KMS-11 (cell line): ENCODE results near the gene CSMD2.

ENCODE experiments used
- H2AFZ ChIP-seq: fragments of 200-600 bp; sonication (generic); 2 replicates; pipeline ENCODE4 v1.6.1; 2016; ENCODE audit warnings: antibody characterized with exemption, mixed run types, low read depth
- H3K27ac ChIP-seq: fragments of 200-600 bp; sonication (generic); 2 replicates; pipeline ENCODE4 v1.6.1; 2016; ENCODE audit warnings: mild to moderate bottlenecking, mixed run types
- H3K27me3 ChIP-seq: fragments of 200-600 bp; sonication (generic); 2 replicates; pipeline ENCODE4 v1.6.1; 2017; ENCODE audit warnings: mild to moderate bottlenecking, low read depth, mixed run types, moderate library complexity; ENCODE audit not compliant: insufficient read depth
- H3K36me3 ChIP-seq: fragments of 200-600 bp; sonication (generic); 2 replicates; pipeline ENCODE4 v1.6.1; 2017; ENCODE audit warnings: mild to moderate bottlenecking, mixed run types; ENCODE audit not compliant: insufficient read depth
- H3K4me1 ChIP-seq: fragments of 200-600 bp; sonication (generic); 2 replicates; pipeline ENCODE4 v1.6.1; 2016; ENCODE audit warnings: mild to moderate bottlenecking, low read depth, mixed run types; ENCODE audit not compliant: poor library complexity, severe bottlenecking
- H3K4me2 ChIP-seq: fragments of 200-600 bp; sonication (generic); 2 replicates; pipeline ENCODE4 v1.7.0; 2016; ENCODE audit warnings: mild to moderate bottlenecking, mixed run types
- H3K4me3 ChIP-seq: fragments of 200-600 bp; sonication (generic); IDR thresholded peaks from 2 replicates; pipeline ENCODE4 v1.6.1; 2017; ENCODE audit warnings: low read depth, low read length, mixed read lengths; ENCODE audit not compliant: insufficient read depth
- H3K79me2 ChIP-seq: fragments of 200-600 bp; sonication (generic); 2 replicates; pipeline ENCODE4 v1.6.1; 2016; ENCODE audit warnings: low read depth, mixed run types; ENCODE audit not compliant: insufficient read depth
- H3K9ac ChIP-seq: fragments of 200-600 bp; sonication (generic); 2 replicates; pipeline ENCODE4 v1.6.1; 2016; ENCODE audit warnings: mild to moderate bottlenecking, mixed run types
- H4K20me1 ChIP-seq: fragments of 200-600 bp; sonication (generic); 2 replicates; pipeline ENCODE4 v1.6.1; 2016; ENCODE audit warnings: mild to moderate bottlenecking, mixed run types; ENCODE audit not compliant: insufficient read depth
- TF ChIP-seq, protein P1 (sequence below): fragments of 200-600 bp; sonication (generic); conservative IDR thresholded peaks from 2 replicates; pipeline ENCODE4 v1.6.1; 2017; ENCODE audit warnings: low read depth, mild to moderate bottlenecking, antibody characterized with exemption, low read length, moderate library complexity, mixed read lengths

CSMD2 gene

GRCh38 chr1:33661811-33662454, 503.1 kb downstream of the CSMD2 start:
- H2AFZ ChIP-seq: no peak overlapping the region
- no peaks in the 10 kb centered on the region; the same call in 1 of the 2 replicates for H3K27me3 ChIP-seq
- no peaks in the 10 kb centered on the region for H3K4me1 ChIP-seq
- TF ChIP-seq, protein P1, sequence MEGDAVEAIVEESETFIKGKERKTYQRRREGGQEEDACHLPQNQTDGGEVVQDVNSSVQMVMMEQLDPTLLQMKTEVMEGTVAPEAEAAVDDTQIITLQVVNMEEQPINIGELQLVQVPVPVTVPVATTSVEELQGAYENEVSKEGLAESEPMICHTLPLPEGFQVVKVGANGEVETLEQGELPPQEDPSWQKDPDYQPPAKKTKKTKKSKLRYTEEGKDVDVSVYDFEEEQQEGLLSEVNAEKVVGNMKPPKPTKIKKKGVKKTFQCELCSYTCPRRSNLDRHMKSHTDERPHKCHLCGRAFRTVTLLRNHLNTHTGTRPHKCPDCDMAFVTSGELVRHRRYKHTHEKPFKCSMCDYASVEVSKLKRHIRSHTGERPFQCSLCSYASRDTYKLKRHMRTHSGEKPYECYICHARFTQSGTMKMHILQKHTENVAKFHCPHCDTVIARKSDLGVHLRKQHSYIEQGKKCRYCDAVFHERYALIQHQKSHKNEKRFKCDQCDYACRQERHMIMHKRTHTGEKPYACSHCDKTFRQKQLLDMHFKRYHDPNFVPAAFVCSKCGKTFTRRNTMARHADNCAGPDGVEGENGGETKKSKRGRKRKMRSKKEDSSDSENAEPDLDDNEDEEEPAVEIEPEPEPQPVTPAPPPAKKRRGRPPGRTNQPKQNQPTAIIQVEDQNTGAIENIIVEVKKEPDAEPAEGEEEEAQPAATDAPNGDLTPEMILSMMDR: no peak
- H3K27ac ChIP-seq: no peak overlapping the region
- no peaks in the 10 kb centered on the region for H3K79me2 ChIP-seq
- H4K20me1 ChIP-seq: no peaks in the 10 kb centered on the region
- no peak overlapping the region for H3K4me3 ChIP-seq
- no peak overlapping the region for H3K9ac ChIP-seq
- no peak overlapping the region for H3K4me2 ChIP-seq
- no peaks in the 10 kb centered on the region for H3K36me3 ChIP-seq

DNA sequence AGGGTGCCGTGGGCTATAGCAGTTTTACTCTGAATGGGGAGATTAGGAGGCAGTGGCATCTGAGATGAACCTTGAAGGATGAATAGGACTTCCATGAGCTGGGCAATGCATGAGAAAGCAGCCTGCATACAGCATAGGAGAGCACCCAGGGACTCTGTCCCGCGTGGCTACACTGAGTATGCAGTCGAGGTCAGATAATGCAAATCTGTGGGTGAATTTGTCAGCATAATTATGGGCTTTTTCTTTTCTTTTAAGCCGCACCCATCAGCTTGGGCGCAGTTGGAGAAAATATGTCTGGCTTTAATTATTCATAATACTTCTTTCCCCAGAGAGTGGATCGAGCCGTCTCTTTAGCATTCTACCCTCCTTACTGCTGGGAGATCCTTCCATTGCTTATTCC, 504.1 kb downstream of the CSMD2 start:
- H3K4me2 ChIP-seq: no peak overlapping the region
- no peaks in the 10 kb centered on the region for H3K79me2 ChIP-seq
- H3K27me3 ChIP-seq: no peaks in the 10 kb centered on the region; the same call in 1 of the 2 replicates
- H3K9ac ChIP-seq: no peak overlapping the region
- TF ChIP-seq, protein P1: no peak
- no peaks in the 10 kb centered on the region for H3K36me3 ChIP-seq
- H3K4me3 ChIP-seq: no peak overlapping the region
- no peaks in the 10 kb centered on the region for H4K20me1 ChIP-seq
- H3K27ac ChIP-seq: no peak overlapping the region
- H3K4me1 ChIP-seq: no peaks in the 10 kb centered on the region
- H2AFZ ChIP-seq: no peak overlapping the region

DNA sequence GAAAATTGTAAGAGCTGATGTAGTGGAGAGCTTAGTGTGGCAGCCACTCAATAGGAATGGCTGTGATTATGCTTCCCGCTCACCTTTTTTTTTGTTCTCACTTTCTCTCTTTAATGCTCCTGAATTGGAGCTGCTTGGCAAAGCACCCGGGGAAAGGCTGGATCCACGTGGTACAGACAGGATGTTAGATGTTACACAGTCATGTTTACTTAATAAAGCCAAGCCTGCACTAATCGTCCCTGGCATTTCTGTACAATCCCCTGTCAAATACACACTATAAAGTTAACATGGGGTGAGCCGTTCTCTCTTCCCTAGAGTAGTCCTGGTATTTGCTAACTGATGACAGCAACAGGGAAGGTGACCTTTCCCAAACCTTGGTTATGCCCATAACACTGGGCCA, 504.8 kb downstream of the CSMD2 start:
- H4K20me1 ChIP-seq: no peaks in the 10 kb centered on the region
- TF ChIP-seq, protein P1: no peak

GRCh38 chr1:33659641-33660040, 505.4 kb downstream of the CSMD2 start:
- Histone ChIP-seq H2AFZ (no peak overlapping the region), H3K9ac (no peak overlapping the region), H3K4me2 (no peak overlapping the region), H3K4me3 (no peak overlapping the region), H3K27me3 (no peaks in the 10 kb centered on the region; the same call in 1 of the 2 replicates), H4K20me1 (no peaks in the 10 kb centered on the region), H3K27ac (no peak overlapping the region), H3K4me1 (no peaks in the 10 kb centered on the region), H3K36me3 (no peaks in the 10 kb centered on the region), H3K79me2 (no peaks in the 10 kb centered on the region)
- TF ChIP-seq, protein P1: no peak

More for the DNA sequence above, 504.8 kb downstream of the CSMD2 start:
- H3K27ac ChIP-seq: no peak overlapping the region
- no peak overlapping the region for H3K9ac ChIP-seq
- no peaks in the 10 kb centered on the region; the same call in 1 of the 2 replicates for H3K27me3 ChIP-seq
- H3K4me1 ChIP-seq: no peaks in the 10 kb centered on the region
- no peaks in the 10 kb centered on the region for H3K36me3 ChIP-seq
- no peak overlapping the region for H3K4me2 ChIP-seq
- no peaks in the 10 kb centered on the region for H3K79me2 ChIP-seq
- no peak overlapping the region for H2AFZ ChIP-seq
- H3K4me3 ChIP-seq: no peak overlapping the region
